ENCODE results near the gene PPP1CA. TPM values are rescaled to one million over a fixed set of nuclear protein-coding genes. Genes with fewer than 3 reads are reported as not detected.
A peak's percentile ranks its signal among the peaks of the same experiment; 100 is the strongest.

Gene PPP1CA
- total RNA-seq, 1 donor from 2014 or later, result 223 TPM

DNA sequence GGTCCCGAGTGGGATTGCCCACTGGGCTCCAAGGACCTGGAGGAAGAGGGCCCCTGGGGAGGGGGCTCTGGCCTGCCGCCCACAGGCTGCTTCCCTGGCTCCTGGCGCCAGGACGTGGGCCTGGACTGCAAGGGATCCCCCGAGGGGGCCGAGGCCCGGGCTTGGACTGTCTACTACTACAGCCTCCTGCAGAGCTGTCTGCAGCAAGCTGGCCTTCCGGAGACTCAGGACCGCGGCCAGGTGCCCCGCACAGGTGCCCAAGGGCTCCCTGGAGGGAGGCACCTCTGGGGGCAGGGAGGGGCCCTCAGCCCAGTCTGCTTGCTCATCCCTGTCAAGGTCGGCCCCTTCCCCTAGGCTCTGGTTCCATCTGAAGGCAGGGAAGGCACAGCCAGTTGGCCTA is 15.8 kb upstream of the PPP1CA start:
- Mint-ChIP-seq H3K27ac (ENCODE audit: unreplicated experiment) (no peak overlapping the region), H3K27me3 (ENCODE audit: low read depth) (peaks cover 39% of the 10 kb centered on the region), H3K36me3 (ENCODE audit: low read depth) (no peaks in the 10 kb centered on the region), H3K4me3 (no peak overlapping the region), H3K9me3 (no peaks in the 10 kb centered on the region), H3K4me1 (peaks cover 16% of the 10 kb centered on the region)
- TF ChIP-seq, protein P1, sequence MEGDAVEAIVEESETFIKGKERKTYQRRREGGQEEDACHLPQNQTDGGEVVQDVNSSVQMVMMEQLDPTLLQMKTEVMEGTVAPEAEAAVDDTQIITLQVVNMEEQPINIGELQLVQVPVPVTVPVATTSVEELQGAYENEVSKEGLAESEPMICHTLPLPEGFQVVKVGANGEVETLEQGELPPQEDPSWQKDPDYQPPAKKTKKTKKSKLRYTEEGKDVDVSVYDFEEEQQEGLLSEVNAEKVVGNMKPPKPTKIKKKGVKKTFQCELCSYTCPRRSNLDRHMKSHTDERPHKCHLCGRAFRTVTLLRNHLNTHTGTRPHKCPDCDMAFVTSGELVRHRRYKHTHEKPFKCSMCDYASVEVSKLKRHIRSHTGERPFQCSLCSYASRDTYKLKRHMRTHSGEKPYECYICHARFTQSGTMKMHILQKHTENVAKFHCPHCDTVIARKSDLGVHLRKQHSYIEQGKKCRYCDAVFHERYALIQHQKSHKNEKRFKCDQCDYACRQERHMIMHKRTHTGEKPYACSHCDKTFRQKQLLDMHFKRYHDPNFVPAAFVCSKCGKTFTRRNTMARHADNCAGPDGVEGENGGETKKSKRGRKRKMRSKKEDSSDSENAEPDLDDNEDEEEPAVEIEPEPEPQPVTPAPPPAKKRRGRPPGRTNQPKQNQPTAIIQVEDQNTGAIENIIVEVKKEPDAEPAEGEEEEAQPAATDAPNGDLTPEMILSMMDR (conservative IDR thresholded peaks at IDR 0.05), result no peak
- DNase-seq (ENCODE audit: low read depth, low spot score), result no peak

DNA sequence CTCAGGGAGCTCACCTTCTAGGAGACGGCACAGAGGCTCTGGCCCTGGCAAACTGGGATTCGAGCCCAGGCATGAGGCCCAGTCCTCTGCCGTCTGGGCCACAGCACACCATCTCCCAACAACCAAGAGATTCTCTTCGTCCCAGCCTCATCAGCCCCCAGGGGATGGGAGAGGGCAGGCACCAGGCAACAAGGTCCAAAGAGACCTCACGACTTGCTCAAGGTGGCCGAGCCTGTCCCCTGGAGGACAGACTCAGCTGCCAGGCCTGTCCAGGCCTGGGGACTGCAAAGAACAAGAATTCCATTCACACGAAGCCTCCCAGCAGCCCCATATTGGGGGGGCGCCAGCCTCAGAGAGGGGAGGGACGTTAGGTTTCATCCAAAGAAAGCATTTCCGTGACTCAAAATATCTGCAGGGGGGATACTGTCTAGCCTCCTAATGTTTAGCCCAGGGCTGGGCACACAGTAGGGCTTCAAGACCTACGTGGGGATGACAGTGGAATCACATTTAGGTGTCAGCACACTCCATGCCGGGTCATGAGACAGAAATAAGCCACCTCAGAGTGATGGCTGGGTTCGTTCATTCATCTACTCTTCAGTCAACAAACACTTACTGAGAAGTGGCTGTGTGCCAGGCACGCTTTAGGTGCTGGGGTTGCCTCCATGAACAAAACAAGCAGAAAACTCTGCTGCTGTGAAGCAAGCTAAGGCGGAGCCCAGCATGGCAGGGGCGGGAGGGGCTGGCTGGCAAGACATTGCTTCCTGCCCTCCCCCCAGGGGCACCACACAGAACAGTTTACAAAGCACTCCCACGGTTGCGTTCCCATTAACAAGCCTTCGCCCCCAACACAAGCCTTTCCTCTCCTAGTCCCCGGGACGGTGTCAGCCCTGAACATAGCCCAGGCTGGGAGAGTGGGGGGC is 15.0 kb upstream of the PPP1CA start:
- Mint-ChIP-seq H3K4me3 (peak overlapping the region; percentile 57), H3K9me3 (no peaks in the 10 kb centered on the region), H3K36me3 (ENCODE audit: low read depth) (no peaks in the 10 kb centered on the region), H3K27me3 (ENCODE audit: low read depth) (peaks cover 41% of the 10 kb centered on the region), H3K4me1 (peaks cover 16% of the 10 kb centered on the region), H3K27ac (ENCODE audit: unreplicated experiment) (no peak overlapping the region)
- TF ChIP-seq, protein P1 (conservative IDR thresholded peaks at IDR 0.05), result no peak
- DNase-seq (ENCODE audit: low read depth, low spot score), result no peak

DNA sequence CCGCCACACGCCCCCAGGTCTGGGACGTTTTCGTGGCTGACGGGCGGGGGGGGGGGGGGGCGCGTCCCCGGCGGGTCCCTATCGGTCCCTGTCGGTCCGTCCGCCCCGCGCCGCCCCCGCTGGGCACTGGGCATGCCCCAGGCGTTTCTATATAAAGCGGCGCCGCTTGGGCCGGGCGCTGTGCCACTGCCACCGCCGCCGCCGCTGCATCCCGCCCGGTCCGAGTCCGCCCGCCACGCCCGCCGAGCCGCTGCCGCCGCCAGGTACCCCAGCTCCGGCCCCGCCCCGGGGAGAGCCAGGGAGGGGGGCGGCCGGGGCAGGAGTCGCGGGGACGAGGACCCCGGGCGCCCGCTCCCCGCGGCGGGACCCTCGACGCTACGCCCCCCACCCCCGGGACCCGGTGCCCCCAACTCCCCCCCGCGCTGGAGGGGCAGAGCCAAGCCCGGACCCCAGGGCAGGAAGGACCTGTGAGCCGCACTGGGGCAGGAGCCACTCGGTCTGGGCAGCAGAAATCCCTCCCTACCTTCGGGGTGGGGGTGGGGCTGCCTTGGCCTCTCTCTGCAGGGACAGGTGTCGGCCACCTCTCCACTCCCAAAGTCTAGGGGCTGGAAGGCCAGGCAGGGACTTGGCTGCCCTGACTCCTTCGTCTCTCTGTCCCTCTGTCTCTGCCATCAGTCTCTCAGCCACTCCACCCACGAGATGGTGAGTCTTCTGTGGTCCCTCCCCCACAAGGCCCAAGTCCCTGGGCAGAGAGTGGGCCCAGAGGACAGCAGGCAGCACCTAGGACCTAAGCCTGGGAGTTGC is 14.0 kb upstream of the PPP1CA start, which contains the start of gene CARNS1:
Gene CARNS1 (plus strand): TSS at position 178 of the 804 bp plus-strand sequence. CDS start 522 bp downstream, at position 700.
- peak within 1 kb of the TSS; percentile 57 for H3K4me3 Mint-ChIP-seq
- H3K27me3 Mint-ChIP-seq (ENCODE audit: low read depth), result peaks cover 47% of the 10 kb centered on the region
- H3K27ac Mint-ChIP-seq (ENCODE audit: unreplicated experiment), result no peak within 1 kb of the TSS
- H3K36me3 Mint-ChIP-seq (ENCODE audit: low read depth), result no peaks in the 10 kb centered on the region
- H3K9me3 Mint-ChIP-seq, result no peaks in the 10 kb centered on the region
- no peak for DNase-seq (ENCODE audit: low read depth, low spot score)
- H3K4me1 Mint-ChIP-seq, result peaks cover 14% of the 10 kb centered on the region
- TF ChIP-seq, protein P1 (conservative IDR thresholded peaks at IDR 0.05), result no peak

DNA sequence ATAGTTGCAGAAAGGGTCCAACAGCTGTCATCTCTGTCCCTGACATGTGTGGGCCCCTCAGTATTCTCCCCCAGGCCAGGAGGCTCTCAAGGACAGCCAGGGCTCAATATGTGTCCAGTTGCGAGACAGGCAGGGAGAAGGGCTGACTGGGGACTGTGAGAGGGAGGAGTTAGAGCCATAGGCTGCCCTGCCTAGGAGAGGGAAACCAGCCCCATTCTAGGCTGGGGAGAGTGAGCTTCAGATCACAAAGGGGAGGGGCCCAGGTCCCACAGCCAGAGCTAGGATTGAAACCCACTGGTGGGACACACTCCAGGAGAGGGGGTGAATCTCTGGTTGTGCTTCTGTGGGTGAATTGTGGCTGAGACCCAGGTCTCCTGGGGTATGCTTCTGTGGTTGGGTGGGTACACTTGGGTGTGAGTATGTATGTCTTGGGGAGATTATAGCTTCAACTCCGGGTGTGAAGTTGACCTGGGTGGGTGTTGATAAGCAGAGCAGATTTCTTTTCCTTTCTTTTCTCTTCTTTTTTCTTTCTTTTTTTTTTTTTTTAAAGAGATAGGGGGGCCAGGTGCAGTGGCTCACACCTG is 11.7 kb upstream of the PPP1CA start:
- peaks cover 47% of the 10 kb centered on the region for H3K27me3 Mint-ChIP-seq (ENCODE audit: low read depth)
- peak overlapping the region; percentile 41 for H3K4me3 Mint-ChIP-seq
- no peaks in the 10 kb centered on the region for H3K36me3 Mint-ChIP-seq (ENCODE audit: low read depth)
- DNase-seq (ENCODE audit: low read depth, low spot score), result no peak
- H3K27ac Mint-ChIP-seq (ENCODE audit: unreplicated experiment), result no peak overlapping the region
- H3K9me3 Mint-ChIP-seq, result no peaks in the 10 kb centered on the region
- H3K4me1 Mint-ChIP-seq, result peaks cover 21% of the 10 kb centered on the region
- TF ChIP-seq, protein P1 (conservative IDR thresholded peaks at IDR 0.05), result no peak

DNA sequence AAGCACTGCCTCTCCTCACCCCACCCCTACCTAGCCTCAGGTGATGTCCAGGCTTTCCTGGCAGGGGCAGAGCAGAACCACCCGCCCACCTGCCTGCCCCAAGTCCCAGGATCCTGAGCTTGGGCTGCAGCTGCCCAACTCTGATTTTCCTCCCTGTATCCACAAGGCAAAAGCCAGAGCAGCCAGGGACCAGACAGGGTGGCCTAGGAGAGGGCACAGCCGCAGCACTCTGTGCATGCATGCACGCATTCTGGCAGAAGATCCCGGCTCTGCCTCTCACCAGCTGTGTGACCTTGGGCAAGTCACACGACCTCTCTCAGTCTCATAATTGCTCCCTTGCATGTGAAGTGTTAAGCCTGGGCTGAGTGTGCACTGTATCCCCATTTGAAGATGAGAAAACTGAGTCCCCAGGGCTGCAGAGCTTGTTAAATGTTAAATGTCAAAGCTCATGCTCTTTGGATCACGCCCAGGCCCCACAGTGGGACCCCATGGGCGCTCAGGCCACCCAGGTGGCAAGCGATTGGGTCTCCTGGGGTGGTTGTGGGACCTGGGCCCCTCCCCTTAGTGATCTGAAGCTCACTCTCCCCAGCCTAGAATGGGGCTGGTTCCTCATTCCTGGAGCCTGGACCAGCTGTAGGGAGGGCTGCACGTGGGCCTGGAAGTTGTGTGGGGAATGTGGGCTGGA is 11.0 kb upstream of the PPP1CA start:
- Mint-ChIP-seq H3K4me3 (no peak overlapping the region), H3K4me1 (peaks cover 21% of the 10 kb centered on the region), H3K27me3 (ENCODE audit: low read depth) (peaks cover 47% of the 10 kb centered on the region), H3K9me3 (no peaks in the 10 kb centered on the region), H3K36me3 (ENCODE audit: low read depth) (no peaks in the 10 kb centered on the region), H3K27ac (ENCODE audit: unreplicated experiment) (no peak overlapping the region)
- no peak for DNase-seq (ENCODE audit: low read depth, low spot score)
- TF ChIP-seq, protein P1 (conservative IDR thresholded peaks at IDR 0.05), result no peak
